H1 (cell line): ENCODE measurements around the gene USP20. TPM values are rescaled to one million over a fixed set of nuclear protein-coding genes. Genes with fewer than 3 reads are reported as not detected.

Source experiments
- CTCF ChIA-PET: fragments of 300-600 bp; sonication (Branson Sonifier 250); formaldehyde crosslinking; loops from one replicate; lab custom pipeline; 2021; ENCODE audit not compliant: partially characterized antibody; lab: Charles Lee
- POLR2A ChIA-PET: fragments of 300-600 bp; sonication (Branson Sonifier 250); formaldehyde crosslinking; loops from one replicate; lab custom pipeline; 2021; ENCODE audit warnings: inconsistent platforms; ENCODE audit not compliant: partially characterized antibody; lab: Charles Lee
- DNase-seq, 2 experiments: peaks; one replicate each; pipeline versions ENCODE4 v3.0.0 to v3.0.0-alpha.2; 2010 to 2022; ENCODE audit warnings: low spot score in 2 of 2, low read depth in 1 of 2, mixed read lengths in 1 of 2
- FAIRE-seq: peaks from 2 replicates; lab custom pipeline; 2011; peaks lifted over from hg19 to GRCh38; lab: Jason Lieb, UNC
- H2AFZ ChIP-seq: 2 replicates; pipeline ENCODE4 v1.8.1; 2012; ENCODE audit warnings: low read length, inconsistent platforms
- H2AK5ac ChIP-seq: 2 replicates; pipeline ENCODE4 v1.6.1; 2013; ENCODE audit warnings: low read depth, low read length
- H2BK120ac ChIP-seq: replicated peaks from 2 replicates; pipeline ENCODE3; 2013; ENCODE audit warnings: low read depth, low read length, inconsistent platforms
- H2BK12ac ChIP-seq: 2 replicates; pipeline ENCODE4 v1.6.1; 2013; ENCODE audit warnings: low read depth, low read length
- H2BK15ac ChIP-seq: 2 replicates; pipeline ENCODE4 v1.6.1; 2013; ENCODE audit warnings: low read length
- H2BK20ac ChIP-seq: 2 replicates; pipeline ENCODE4 v1.6.1; 2013; ENCODE audit warnings: low read length
- H2BK5ac ChIP-seq: 2 replicates; pipeline ENCODE4 v1.6.1; 2013; ENCODE audit warnings: low read depth, low read length
- H3K14ac ChIP-seq: 2 replicates; pipeline ENCODE4 v1.6.1; 2013; ENCODE audit warnings: inconsistent platforms; ENCODE audit not compliant: insufficient read length
- H3K18ac ChIP-seq: 2 replicates; pipeline ENCODE4 v1.6.1; 2013; ENCODE audit warnings: low read length; ENCODE audit errors: extremely low read depth
- H3K23ac ChIP-seq: 2 replicates; pipeline ENCODE4 v1.6.1; 2013; ENCODE audit warnings: inconsistent platforms; ENCODE audit not compliant: insufficient read length
- H3K23me2 ChIP-seq: 2 replicates; pipeline ENCODE4 v1.6.1; 2013; ENCODE audit warnings: low read depth, low read length
- H3K27ac ChIP-seq: 2 replicates; pipeline ENCODE4 v1.6.1; 2011; ENCODE audit warnings: low read depth, low read length, inconsistent platforms
- H3K27me3 ChIP-seq, 4 experiments: replicated peaks in 1 of 4; 1 replicate in 1 of 4; 2 replicates in 3 of 4; pipeline versions ENCODE4 v1.6.1 to v1.8.1; 2011 to 2013; ENCODE audit warnings: low read length in 3 of 4, mild to moderate bottlenecking in 3 of 4, inconsistent platforms in 2 of 4, mixed read lengths in 2 of 4, moderate library complexity in 1 of 4; ENCODE audit not compliant: control insufficient read depth in 3 of 4, insufficient read depth in 3 of 4; ENCODE audit errors: extremely low read depth in 1 of 4
- H3K36me3 ChIP-seq, 4 experiments: 2 replicates each; pipeline versions ENCODE4 v1.6.1 to v1.8.1; 2011 to 2013; ENCODE audit warnings: mild to moderate bottlenecking in 4 of 4, low read length in 3 of 4, moderate library complexity in 2 of 4, control low read depth in 1 of 4, inconsistent platforms in 1 of 4; ENCODE audit not compliant: insufficient read depth in 4 of 4, control insufficient read depth in 2 of 4
- H3K4ac ChIP-seq: replicated peaks from 2 replicates; pipeline ENCODE3; 2013; ENCODE audit warnings: low read length, low read depth, mixed read lengths, inconsistent platforms; ENCODE audit not compliant: insufficient read length
- H3K4me1 ChIP-seq, 4 experiments: replicated peaks in 1 of 4; 1 replicate in 1 of 4; 2 replicates in 3 of 4; pipeline versions ENCODE4 v1.6.1 to v1.8.1; 2011 to 2013; ENCODE audit warnings: low read length in 3 of 4, inconsistent platforms in 2 of 4, mixed read lengths in 1 of 4; ENCODE audit not compliant: insufficient read depth in 4 of 4, control insufficient read depth in 3 of 4
- H3K4me2 ChIP-seq, 2 experiments: 2 replicates each; pipeline versions ENCODE4 v1.6.1 to v1.8.1; 2011 to 2013; ENCODE audit warnings: low read depth in 2 of 2, low read length in 2 of 2, control low read depth in 1 of 2, inconsistent platforms in 1 of 2, mild to moderate bottlenecking in 1 of 2; ENCODE audit not compliant: insufficient read depth in 1 of 2
- H3K4me3 ChIP-seq, 4 experiments: fragments of 200-600, 300-600 bp in 1 of 4; sonication (generic), shearing (Covaris generic), sonication (Bioruptor Twin) in 1 of 4; 2 replicates each; pipeline versions ENCODE4 v1.5.1 to v1.8.1; 2011 to 2016; ENCODE audit warnings: low read length in 4 of 4, low read depth in 3 of 4, control low read depth in 2 of 4, inconsistent platforms in 2 of 4, mild to moderate bottlenecking in 2 of 4, mixed read lengths in 1 of 4, moderate library complexity in 1 of 4; ENCODE audit not compliant: insufficient read depth in 2 of 4; ENCODE audit errors: extremely low read depth in 1 of 4
- H3K56ac ChIP-seq: replicated peaks from 2 replicates; pipeline ENCODE3; 2013; ENCODE audit warnings: low read depth, mild to moderate bottlenecking, mixed read lengths, low read length, inconsistent platforms; ENCODE audit not compliant: insufficient read length
- H3K79me1 ChIP-seq: 2 replicates; pipeline ENCODE4 v1.6.1; 2013; ENCODE audit warnings: low read depth, low read length, control low read depth
- H3K79me2 ChIP-seq, 2 experiments: 2 replicates each; pipeline versions ENCODE4 v1.6.1 to v1.8.1; 2012 to 2013; ENCODE audit warnings: low read length in 2 of 2, mild to moderate bottlenecking in 2 of 2, inconsistent platforms in 1 of 2; ENCODE audit not compliant: insufficient read depth in 2 of 2, control insufficient read depth in 1 of 2
- H3K9ac ChIP-seq, 4 experiments: replicated peaks in 1 of 4; 1 replicate in 1 of 4; 2 replicates in 3 of 4; pipeline versions ENCODE4 v1.6.1 to v1.8.1; 2011 to 2013; ENCODE audit warnings: low read depth in 3 of 4, low read length in 3 of 4, control low read depth in 2 of 4, mild to moderate bottlenecking in 2 of 4, moderate library complexity in 2 of 4, inconsistent platforms in 1 of 4; ENCODE audit errors: extremely low read depth in 1 of 4
- H3K9me3 ChIP-seq, 2 experiments: 2 replicates each; pipeline versions ENCODE4 v1.6.1 to v1.8.1; 2012 to 2013; ENCODE audit warnings: mild to moderate bottlenecking in 2 of 2, moderate library complexity in 2 of 2, control low read depth in 1 of 2, inconsistent platforms in 1 of 2, low read depth in 1 of 2, low read length in 1 of 2, mixed read lengths in 1 of 2; ENCODE audit not compliant: insufficient read depth in 2 of 2
- H4K20me1 ChIP-seq, 2 experiments: replicated peaks in 1 of 2; 2 replicates each; pipeline versions ENCODE3 to v1.8.1; 2011 to 2013; ENCODE audit warnings: inconsistent platforms in 2 of 2, low read length in 2 of 2, mild to moderate bottlenecking in 1 of 2; ENCODE audit not compliant: insufficient read depth in 2 of 2, control insufficient read depth in 1 of 2
- H4K5ac ChIP-seq: 2 replicates; pipeline ENCODE4 v1.6.1; 2013; ENCODE audit warnings: low read length, low read depth, mixed read lengths, inconsistent platforms; ENCODE audit not compliant: insufficient read length
- H4K8ac ChIP-seq: 2 replicates; pipeline ENCODE4 v1.8.0; 2013; ENCODE audit warnings: mild to moderate bottlenecking, moderate library complexity, low read length, inconsistent platforms; ENCODE audit not compliant: insufficient read depth; ENCODE audit errors: extremely low read depth
- H4K91ac ChIP-seq: replicated peaks from 2 replicates; pipeline ENCODE3; 2013; ENCODE audit warnings: low read length, mixed read lengths, inconsistent platforms; ENCODE audit not compliant: insufficient read length
- ATF2 ChIP-seq: IDR thresholded peaks from 2 replicates; pipeline ENCODE4 v1.6.1; 2012; ENCODE audit warnings: low read length, inconsistent platforms
- BRCA1 ChIP-seq: IDR thresholded peaks from 2 replicates; pipeline ENCODE4 v1.6.1; 2012; ENCODE audit warnings: low read depth, low read length, improper control_type of control experiment
- EP300 ChIP-seq, 2 experiments: IDR thresholded peaks; 1 replicate in 1 of 2; 2 replicates in 1 of 2; pipeline ENCODE4 v1.6.1; 2011 to 2012; ENCODE audit warnings: low read depth in 2 of 2, low read length in 2 of 2, mild to moderate bottlenecking in 2 of 2, borderline replicate concordance in 1 of 2, inconsistent platforms in 1 of 2, moderate library complexity in 1 of 2
- KDM1A ChIP-seq: fragments of 200-600, 300-600 bp; sonication (generic); IDR thresholded peaks from 2 replicates; pipeline ENCODE4 v1.7.1; 2016; ENCODE audit warnings: mild to moderate bottlenecking, low read length, borderline replicate concordance
- RFX5 ChIP-seq: IDR thresholded peaks from 2 replicates; pipeline ENCODE4 v1.6.1; 2011; ENCODE audit warnings: low read depth, low read length, improper control_type of control experiment, borderline replicate concordance
- RNF2 ChIP-seq: fragments of 200-900, 300-1000 bp; sonication (generic); IDR thresholded peaks from 2 replicates; pipeline ENCODE4 v1.7.1; 2016; ENCODE audit warnings: borderline replicate concordance, low read depth, mild to moderate bottlenecking, antibody characterized with exemption, low read length; ENCODE audit not compliant: poor library complexity, severe bottlenecking; ENCODE audit errors: missing control alignments
- SAP30 ChIP-seq: fragments of 300-600 bp; sonication (generic); IDR thresholded peaks from 2 replicates; pipeline ENCODE4 v1.7.1; 2012; ENCODE audit warnings: low read length, moderate library complexity, mild to moderate bottlenecking, inconsistent platforms; ENCODE audit not compliant: insufficient read depth, insufficient replicate concordance
- SIX5 ChIP-seq: IDR thresholded peaks from 2 replicates; pipeline ENCODE4 v1.6.1; 2011; ENCODE audit warnings: mild to moderate bottlenecking, low read depth, low read length
- TAF1 ChIP-seq: IDR thresholded peaks from 2 replicates; pipeline ENCODE4 v1.6.1; 2011; ENCODE audit warnings: mild to moderate bottlenecking, low read depth, low read length
- USF2 ChIP-seq: IDR thresholded peaks from 2 replicates; pipeline ENCODE4 v1.6.1; 2011; ENCODE audit warnings: low read length, improper control_type of control experiment
- WGBS, 2 experiments: shearing (Covaris generic) in 1 of 2; methylation state at CpG; one replicate each; pipeline versions ENCODE4 v1.1.6 to v1.1.7; 2013 to 2015; ENCODE audit warnings: low lambda C conversion rate in 2 of 2, mixed read lengths in 2 of 2, inconsistent platforms in 1 of 2, low coverage in 1 of 2, missing lambda C conversion rate in 1 of 2; ENCODE audit not compliant: insufficient replicate concordance in 2 of 2, insufficient coverage in 1 of 2, insufficient read length in 1 of 2; ENCODE audit errors: extremely low coverage in 1 of 2, missing lambda C conversion rate in 1 of 2; 5-methylcytosine and 5-hydroxymethylcytosine counted together
- polyA plus RNA-seq, 7 experiments: library from polyadenylated mRNA; depleted of rRNA in 3 of 7; stranded (reverse) in 5 of 7; unstranded in 2 of 7; fragments of >200 nt in 5 of 7; fragments of 200-250 nt in 2 of 7; gene quantifications; 1 replicate in 5 of 7; 2 replicates in 1 of 7; 4 replicates in 1 of 7; pipeline versions ENCODE4 v1.2.1 to v1.2.3, GENCODE V29; 2011 to 2013; ENCODE audit warnings: missing spikeins in 2 of 7, mixed read lengths in 2 of 7
- total RNA-seq: library from RNA; stranded (reverse); fragmentation: NEBNext Ultra II Directional; extraction: Animal tissue kit (Norgen Biotek cat#: 25700); gene quantifications from 2 replicates; pipeline ENCODE4 v1.2.1, GENCODE V29; 2021

The USP20 gene
- total and polyA plus RNA-seq, 2 of the 8 experiments (the other 6 are each of a cell fraction or from before 2014, with no cell fraction given), result 13.4 to 23.0 TPM

GRCh38 chr9:129815278-129815677, 20.0 kb upstream of the USP20 start:
- Histone ChIP-seq H3K14ac (no peak overlapping the region), H4K20me1 (peaks cover 3 to 15% of the 10 kb centered on the region in 2 experiments), H3K4me3 (no peak overlapping the region), H3K9ac (no peak overlapping the region), H3K56ac (no peak overlapping the region), H3K27me3 (no peaks in the 10 kb centered on the region), H2BK12ac (no peak overlapping the region), H4K91ac (no peak overlapping the region), H3K27ac (no peak overlapping the region), H3K79me1 (no peaks in the 10 kb centered on the region; the same call in 1 of the 2 replicates), H2BK5ac (no peak overlapping the region), H3K23me2 (no peaks in the 10 kb centered on the region), H2AFZ (no peak overlapping the region), H3K4ac (no peak overlapping the region), H2AK5ac (no peak overlapping the region), H3K23ac (no peak overlapping the region), H3K4me2 (no peak overlapping the region), H3K36me3 (peaks cover 10 to 43% (median 27%) of the 10 kb centered on the region in 4 experiments), H3K4me1 (no peaks in the 10 kb centered on the region; a peak in 1 of 7 replicates), H3K79me2 (no peaks in the 10 kb centered on the region), H3K18ac (no peak overlapping the region), H2BK15ac (no peak overlapping the region), H2BK120ac (no peak overlapping the region), H4K8ac (no peak overlapping the region), H4K5ac (no peak overlapping the region), H2BK20ac (no peak overlapping the region), H3K9me3 (no peaks in the 10 kb centered on the region)
- DNase-seq (no peak), FAIRE-seq (no peak)
- 89% methylated on average over 11 of the region's 11 CpGs; no CpG with 5 or more reads in 1 of the 2 experiments for WGBS, 2 experiments
- CTCF ChIA-PET, result no interaction called here
- POLR2A ChIA-PET, result interaction anchor here (0.6 to 3.7 kb wide), 2 partner anchors 12 to 85 kb away, joined by 3 to 20 read pairs; partner anchors contain the start of gene TOR1B
- TF ChIP-seq USF2 (no peak), SIX5 (no peak), RFX5 (no peak), RNF2 (no peak), TAF1 (no peak), KDM1A (no peak), BRCA1 (no peak), EP300 (IDR thresholded peaks at IDR 0.05; ENCODE audit: borderline replicate concordance in 1 of 2, low read depth in 2 of 2, low read length in 2 of 2) (no peak), SAP30 (no peak), ATF2 (no peak)
